Keratinocyte (primary cell): ENCODE results near the gene RGS21. TPM values are rescaled to one million over a fixed set of nuclear protein-coding genes. Genes with fewer than 3 reads are reported as not detected.

ENCODE experiments used
- DNase-seq: peaks from one replicate; pipeline ENCODE4 v3.0.0-alpha.2; 2011; ENCODE audit warnings: low read depth, missing footprints, low spot score
- FAIRE-seq: peaks from 2 replicates; lab custom pipeline; 2011; peaks lifted over from hg19 to GRCh38; lab: Jason Lieb, UNC
- H2AFZ ChIP-seq: 2 replicates; pipeline ENCODE4 v1.6.0; 2012; ENCODE audit warnings: low read length, control low read depth, inconsistent platforms; ENCODE audit not compliant: control insufficient read depth
- H3K27ac ChIP-seq: 2 replicates; pipeline ENCODE4 v1.5.1; 2011; ENCODE audit warnings: low read length; ENCODE audit not compliant: control insufficient read depth, insufficient read depth
- H3K27me3 ChIP-seq: 3 replicates; pipeline ENCODE4 v1.6.0; 2011; ENCODE audit warnings: low read length; ENCODE audit not compliant: control insufficient read depth, insufficient read depth; ENCODE audit errors: extremely low read depth
- H3K36me3 ChIP-seq, 2 experiments: 2 replicates in 1 of 2; 3 replicates in 1 of 2; pipeline ENCODE4 v1.5.1; 2011; ENCODE audit warnings: low read length in 2 of 2, mild to moderate bottlenecking in 1 of 2; ENCODE audit not compliant: control insufficient read depth in 2 of 2, insufficient read depth in 2 of 2; ENCODE audit errors: extremely low read depth in 1 of 2
- H3K4me1 ChIP-seq: 3 replicates; pipeline ENCODE4 v1.5.1; 2011; ENCODE audit warnings: low read length; ENCODE audit not compliant: control insufficient read depth, insufficient read depth; ENCODE audit errors: extremely low read depth
- H3K4me2 ChIP-seq: 3 replicates; pipeline ENCODE4 v1.6.0; 2011; ENCODE audit warnings: low read depth, low read length; ENCODE audit not compliant: control insufficient read depth, insufficient read depth; ENCODE audit errors: extremely low read depth
- H3K4me3 ChIP-seq, 3 experiments: fragments of 200-600 bp in 1 of 3; sonication (generic) in 1 of 3; 2 replicates in 2 of 3; 3 replicates in 1 of 3; pipeline ENCODE4 v1.5.1; 2011 to 2016; ENCODE audit warnings: low read length in 3 of 3, mild to moderate bottlenecking in 3 of 3, control low read depth in 2 of 3, inconsistent platforms in 1 of 3, low read depth in 1 of 3, mixed read lengths in 1 of 3, mixed run types in 1 of 3, moderate library complexity in 1 of 3; ENCODE audit not compliant: control insufficient read depth in 2 of 3, insufficient read depth in 2 of 3; ENCODE audit errors: extremely low read depth in 1 of 3
- H3K79me2 ChIP-seq: 2 replicates; pipeline ENCODE4 v1.6.0; 2012; ENCODE audit warnings: low read length; ENCODE audit not compliant: control insufficient read depth, insufficient read depth
- H3K9ac ChIP-seq: 3 replicates; pipeline ENCODE4 v1.6.0; 2011; ENCODE audit warnings: low read length; ENCODE audit not compliant: control insufficient read depth, insufficient read depth; ENCODE audit errors: extremely low read depth
- H3K9me1 ChIP-seq: 3 replicates; pipeline ENCODE4 v1.6.0; 2011; ENCODE audit warnings: low read length; ENCODE audit not compliant: control insufficient read depth, insufficient read depth; ENCODE audit errors: extremely low read depth
- H3K9me3 ChIP-seq: 2 replicates; pipeline ENCODE4 v1.5.1; 2012; ENCODE audit warnings: low read depth, low read length; ENCODE audit not compliant: control insufficient read depth
- H4K20me1 ChIP-seq: 3 replicates; pipeline ENCODE4 v1.6.0; 2011; ENCODE audit warnings: low read length; ENCODE audit not compliant: control insufficient read depth, insufficient read depth; ENCODE audit errors: extremely low read depth
- EZH2 ChIP-seq: IDR thresholded peaks from one replicate; pipeline ENCODE4 v1.6.1; 2012; ENCODE audit warnings: inconsistent platforms, mild to moderate bottlenecking, low read length, moderate library complexity
- dilution Hi-C: fragments of 300-500 bp; cut with MboI; formaldehyde crosslinking; loops from one replicate; pipeline ENCODE4 v1.7.0; 2020; ENCODE audit warnings: low sequenced_read_pairs; ENCODE audit not compliant: extremely low pct_ligation_motif_present
- polyA plus RNA-seq, 5 experiments: library from polyadenylated mRNA; depleted of rRNA in 3 of 5; stranded (reverse) in 3 of 5; stranded (forward) in 1 of 5; unstranded in 1 of 5; fragments of >200 nt; gene quantifications; 1 replicate in 1 of 5; 2 replicates in 3 of 5; 3 replicates in 1 of 5; pipeline versions ENCODE4 v1.2.1 to v1.2.3, GENCODE V29; 2011 to 2012; ENCODE audit warnings: missing spikeins in 2 of 5, low read depth in 1 of 5, low replicate concordance in 1 of 5
- TF ChIP-seq, protein P1 (sequence below), 3 experiments: IDR thresholded peaks in 1 of 3; conservative IDR thresholded peaks in 1 of 3; optimal IDR thresholded peaks in 1 of 3; 2 replicates in 2 of 3; 3 replicates in 1 of 3; pipeline versions ENCODE3 to v1.5.1; 2011; ENCODE audit warnings: low read length in 3 of 3, mild to moderate bottlenecking in 3 of 3, moderate library complexity in 2 of 3, control low read depth in 1 of 3, inconsistent platforms in 1 of 3; ENCODE audit not compliant: insufficient read depth in 2 of 3; ENCODE audit errors: extremely low read depth in 1 of 3

Gene RGS21
- polyA plus RNA-seq, 1 donor (not counting 4 experiments of a cell fraction or from before 2014, with no cell fraction given), result not detected

DNA sequence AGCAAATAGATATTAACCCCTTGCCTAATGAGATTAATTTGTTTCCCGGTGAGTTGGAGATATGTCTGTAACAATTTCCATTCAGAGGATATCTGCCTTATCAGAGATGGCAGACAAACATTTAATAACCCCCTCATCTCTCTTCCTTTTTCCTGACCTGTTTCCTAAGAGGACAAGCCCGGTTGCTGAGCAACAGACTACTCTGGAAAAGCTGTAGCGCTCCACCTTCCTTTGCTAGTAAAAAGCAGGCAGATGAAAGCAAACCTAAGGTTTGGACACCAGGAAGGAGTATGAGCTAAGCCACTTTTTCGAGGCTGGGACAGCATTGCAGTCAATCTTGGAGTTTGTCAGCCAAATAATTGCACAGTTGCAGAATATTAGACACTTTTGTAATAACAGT lies 82.4 kb downstream of the RGS21 start:
- no peak for FAIRE-seq
- H3K27ac ChIP-seq, result no peak overlapping the region

DNA sequence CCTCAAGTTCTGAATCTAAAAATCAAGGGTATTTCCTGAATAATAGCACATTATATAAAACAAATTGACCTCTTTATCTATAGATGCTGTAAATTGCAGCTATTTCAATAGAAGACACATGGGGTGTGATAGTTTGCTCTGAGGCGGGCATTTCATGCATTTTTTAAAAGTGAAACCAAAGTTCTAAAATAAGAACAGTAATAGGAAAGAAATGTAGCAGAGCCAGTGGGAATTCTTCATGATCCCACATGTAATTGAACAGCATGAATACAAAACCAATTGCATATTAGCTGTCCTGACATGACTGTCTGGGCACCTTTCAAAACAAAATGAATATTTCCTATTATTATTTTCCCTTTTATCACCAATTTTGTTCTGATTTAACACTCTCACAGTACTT lies 85.0 kb downstream of the RGS21 start:
- Histone ChIP-seq H3K36me3 (no peaks in the 10 kb centered on the region), H3K4me2 (peak overlapping the region; percentile 24), H3K4me3 (peak overlapping the region in 1 of 3 experiments; percentile 33), H3K9ac (no peak overlapping the region), H3K4me1 (peaks cover 10% of the 10 kb centered on the region), H3K27ac (no peak overlapping the region), H4K20me1 (no peaks in the 10 kb centered on the region), H2AFZ (peak overlapping the region; percentile 67), H3K27me3 (no peaks in the 10 kb centered on the region), H3K9me1 (no peaks in the 10 kb centered on the region), H3K9me3 (no peaks in the 10 kb centered on the region), H3K79me2 (no peaks in the 10 kb centered on the region)
- dilution Hi-C loops, result no loop called here
- peak; percentile 46 for FAIRE-seq
- no peak for TF ChIP-seq EZH2
- TF ChIP-seq, protein P1, sequence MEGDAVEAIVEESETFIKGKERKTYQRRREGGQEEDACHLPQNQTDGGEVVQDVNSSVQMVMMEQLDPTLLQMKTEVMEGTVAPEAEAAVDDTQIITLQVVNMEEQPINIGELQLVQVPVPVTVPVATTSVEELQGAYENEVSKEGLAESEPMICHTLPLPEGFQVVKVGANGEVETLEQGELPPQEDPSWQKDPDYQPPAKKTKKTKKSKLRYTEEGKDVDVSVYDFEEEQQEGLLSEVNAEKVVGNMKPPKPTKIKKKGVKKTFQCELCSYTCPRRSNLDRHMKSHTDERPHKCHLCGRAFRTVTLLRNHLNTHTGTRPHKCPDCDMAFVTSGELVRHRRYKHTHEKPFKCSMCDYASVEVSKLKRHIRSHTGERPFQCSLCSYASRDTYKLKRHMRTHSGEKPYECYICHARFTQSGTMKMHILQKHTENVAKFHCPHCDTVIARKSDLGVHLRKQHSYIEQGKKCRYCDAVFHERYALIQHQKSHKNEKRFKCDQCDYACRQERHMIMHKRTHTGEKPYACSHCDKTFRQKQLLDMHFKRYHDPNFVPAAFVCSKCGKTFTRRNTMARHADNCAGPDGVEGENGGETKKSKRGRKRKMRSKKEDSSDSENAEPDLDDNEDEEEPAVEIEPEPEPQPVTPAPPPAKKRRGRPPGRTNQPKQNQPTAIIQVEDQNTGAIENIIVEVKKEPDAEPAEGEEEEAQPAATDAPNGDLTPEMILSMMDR (optimal IDR thresholded peaks at IDR 0.05 in 1 of 3, IDR thresholded peaks at IDR 0.05 in 1 of 3, conservative IDR thresholded peaks at IDR 0.05 in 1 of 3; ENCODE audit: extremely low read depth in 1 of 3, insufficient read depth in 2 of 3, low read length in 3 of 3), result no peak
- no peak for DNase-seq

More for the DNA sequence above, 82.4 kb downstream of the RGS21 start:
- no peak for DNase-seq
- Histone ChIP-seq H3K36me3 (no peaks in the 10 kb centered on the region), H3K9ac (no peak overlapping the region), H3K4me3 (no peak overlapping the region), H3K79me2 (no peaks in the 10 kb centered on the region), H3K4me1 (peaks cover 10% of the 10 kb centered on the region), H3K4me2 (no peak overlapping the region), H2AFZ (peak overlapping the region; percentile 38), H4K20me1 (no peaks in the 10 kb centered on the region), H3K9me1 (no peaks in the 10 kb centered on the region), H3K27me3 (no peaks in the 10 kb centered on the region), H3K9me3 (no peaks in the 10 kb centered on the region)
- TF ChIP-seq, protein P1 (optimal IDR thresholded peaks at IDR 0.05 in 1 of 3, IDR thresholded peaks at IDR 0.05 in 1 of 3, conservative IDR thresholded peaks at IDR 0.05 in 1 of 3; ENCODE audit: extremely low read depth in 1 of 3, insufficient read depth in 2 of 3, low read length in 3 of 3), result no peak
- no peak for TF ChIP-seq EZH2
- dilution Hi-C loops, result no loop called here
